ENCODE measurements around the gene CREB1. TPM values are rescaled to one million over a fixed set of nuclear protein-coding genes. Genes with fewer than 3 reads are reported as not detected.

The CREB1 gene
- polyA plus RNA-seq, 1 of the 3 experiments (the other 2 are of a cell fraction) = 14.5 TPM

DNA sequence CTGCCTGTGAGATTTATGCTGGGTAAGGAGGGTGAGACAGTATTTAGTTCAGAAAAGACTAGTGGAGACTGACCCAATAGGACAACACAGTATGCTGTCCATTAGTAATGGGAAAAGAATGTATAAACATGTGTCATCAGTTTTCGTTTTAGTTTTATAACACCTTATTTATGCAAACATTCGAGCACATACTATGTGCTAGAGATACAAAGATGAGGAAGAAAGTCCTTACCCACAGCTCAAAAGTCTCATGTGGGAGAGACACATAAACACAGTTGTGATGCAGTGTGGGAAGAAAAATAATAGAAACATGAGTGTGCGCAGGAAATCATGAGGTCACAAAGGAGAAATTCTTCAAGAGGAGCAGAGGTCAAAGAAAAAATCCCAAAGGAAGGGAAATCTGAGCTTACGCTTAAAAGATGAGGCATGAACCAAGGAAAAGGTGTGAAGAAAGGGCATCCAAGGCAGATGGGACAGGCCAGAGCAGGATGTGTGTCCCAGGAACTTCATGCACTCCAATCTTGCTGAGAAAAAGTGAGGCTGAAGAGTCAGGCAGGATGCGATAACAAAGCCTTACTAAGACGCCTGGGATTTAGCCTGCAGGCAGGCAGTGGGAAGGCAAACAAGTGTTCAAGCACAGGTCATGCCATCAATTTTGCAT is 87.4 kb downstream of the CREB1 start:
- H3K9me2 ChIP-seq = no peaks in the 10 kb centered on the region
- peak overlapping the region; percentile 69 for H3K9ac ChIP-seq
- peaks cover 20% of the 10 kb centered on the region; the same call in 1 of the 2 replicates for H3K79me2 ChIP-seq (ENCODE audit: insufficient read depth)
- no peak; the same call in 1 of the 2 replicates for TF ChIP-seq TEAD4 (IDR thresholded peaks at IDR 0.05; ENCODE audit: borderline replicate concordance, insufficient read depth)
- TF ChIP-seq, protein P1, sequence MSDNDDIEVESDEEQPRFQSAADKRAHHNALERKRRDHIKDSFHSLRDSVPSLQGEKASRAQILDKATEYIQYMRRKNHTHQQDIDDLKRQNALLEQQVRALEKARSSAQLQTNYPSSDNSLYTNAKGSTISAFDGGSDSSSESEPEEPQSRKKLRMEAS (IDR thresholded peaks at IDR 0.05; ENCODE audit: low read depth) = peak; percentile 62
- TF ChIP-seq, protein P2, sequence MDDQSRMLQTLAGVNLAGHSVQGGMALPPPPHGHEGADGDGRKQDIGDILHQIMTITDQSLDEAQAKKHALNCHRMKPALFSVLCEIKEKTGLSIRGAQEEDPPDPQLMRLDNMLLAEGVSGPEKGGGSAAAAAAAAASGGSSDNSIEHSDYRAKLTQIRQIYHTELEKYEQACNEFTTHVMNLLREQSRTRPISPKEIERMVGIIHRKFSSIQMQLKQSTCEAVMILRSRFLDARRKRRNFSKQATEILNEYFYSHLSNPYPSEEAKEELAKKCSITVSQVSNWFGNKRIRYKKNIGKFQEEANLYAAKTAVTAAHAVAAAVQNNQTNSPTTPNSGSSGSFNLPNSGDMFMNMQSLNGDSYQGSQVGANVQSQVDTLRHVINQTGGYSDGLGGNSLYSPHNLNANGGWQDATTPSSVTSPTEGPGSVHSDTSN (IDR thresholded peaks at IDR 0.05) = peak; percentile 10; the same call in 1 of the 2 replicates
- no peak for TF ChIP-seq RFX5 (IDR thresholded peaks at IDR 0.05; ENCODE audit: low read length)
- 0 out of 2 replicates have a peak, but pooled peaks have one; percentile 15 for TF ChIP-seq FOSL2 (IDR thresholded peaks at IDR 0.05; ENCODE audit: borderline replicate concordance, low read depth)
- TF ChIP-seq TCF12 (IDR thresholded peaks at IDR 0.05) = peak; percentile 51
- no peak for TF ChIP-seq YY1 (IDR thresholded peaks at IDR 0.05; ENCODE audit: low read depth)
- 0 out of 2 replicates have a peak, but pooled peaks have one; percentile 47 for TF ChIP-seq RXRA (IDR thresholded peaks at IDR 0.05; ENCODE audit: borderline replicate concordance, low read depth)
- TF ChIP-seq, protein P3, sequence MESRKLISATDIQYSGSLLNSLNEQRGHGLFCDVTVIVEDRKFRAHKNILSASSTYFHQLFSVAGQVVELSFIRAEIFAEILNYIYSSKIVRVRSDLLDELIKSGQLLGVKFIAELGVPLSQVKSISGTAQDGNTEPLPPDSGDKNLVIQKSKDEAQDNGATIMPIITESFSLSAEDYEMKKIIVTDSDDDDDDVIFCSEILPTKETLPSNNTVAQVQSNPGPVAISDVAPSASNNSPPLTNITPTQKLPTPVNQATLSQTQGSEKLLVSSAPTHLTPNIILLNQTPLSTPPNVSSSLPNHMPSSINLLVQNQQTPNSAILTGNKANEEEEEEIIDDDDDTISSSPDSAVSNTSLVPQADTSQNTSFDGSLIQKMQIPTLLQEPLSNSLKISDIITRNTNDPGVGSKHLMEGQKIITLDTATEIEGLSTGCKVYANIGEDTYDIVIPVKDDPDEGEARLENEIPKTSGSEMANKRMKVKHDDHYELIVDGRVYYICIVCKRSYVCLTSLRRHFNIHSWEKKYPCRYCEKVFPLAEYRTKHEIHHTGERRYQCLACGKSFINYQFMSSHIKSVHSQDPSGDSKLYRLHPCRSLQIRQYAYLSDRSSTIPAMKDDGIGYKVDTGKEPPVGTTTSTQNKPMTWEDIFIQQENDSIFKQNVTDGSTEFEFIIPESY (IDR thresholded peaks at IDR 0.05; ENCODE audit: borderline replicate concordance, low read depth) = no peak
- no peak for TF ChIP-seq MEF2A (IDR thresholded peaks at IDR 0.05; ENCODE audit: borderline replicate concordance, low read depth)
- TF ChIP-seq, protein P4, sequence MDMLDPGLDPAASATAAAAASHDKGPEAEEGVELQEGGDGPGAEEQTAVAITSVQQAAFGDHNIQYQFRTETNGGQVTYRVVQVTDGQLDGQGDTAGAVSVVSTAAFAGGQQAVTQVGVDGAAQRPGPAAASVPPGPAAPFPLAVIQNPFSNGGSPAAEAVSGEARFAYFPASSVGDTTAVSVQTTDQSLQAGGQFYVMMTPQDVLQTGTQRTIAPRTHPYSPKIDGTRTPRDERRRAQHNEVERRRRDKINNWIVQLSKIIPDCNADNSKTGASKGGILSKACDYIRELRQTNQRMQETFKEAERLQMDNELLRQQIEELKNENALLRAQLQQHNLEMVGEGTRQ (IDR thresholded peaks at IDR 0.05; ENCODE audit: borderline replicate concordance, low read depth, low read length) = no peak
- TF ChIP-seq TAF1 (IDR thresholded peaks at IDR 0.05; ENCODE audit: borderline replicate concordance, low read depth, low read length) = 0 out of 2 replicates have a peak, but pooled peaks have one; percentile 12
- no peak for TF ChIP-seq SMC3 (IDR thresholded peaks at IDR 0.05; ENCODE audit: low read depth, low read length)
- no peak for TF ChIP-seq SIN3A (IDR thresholded peaks at IDR 0.05; ENCODE audit: borderline replicate concordance, low read depth, low read length)
- TF ChIP-seq, protein P5, sequence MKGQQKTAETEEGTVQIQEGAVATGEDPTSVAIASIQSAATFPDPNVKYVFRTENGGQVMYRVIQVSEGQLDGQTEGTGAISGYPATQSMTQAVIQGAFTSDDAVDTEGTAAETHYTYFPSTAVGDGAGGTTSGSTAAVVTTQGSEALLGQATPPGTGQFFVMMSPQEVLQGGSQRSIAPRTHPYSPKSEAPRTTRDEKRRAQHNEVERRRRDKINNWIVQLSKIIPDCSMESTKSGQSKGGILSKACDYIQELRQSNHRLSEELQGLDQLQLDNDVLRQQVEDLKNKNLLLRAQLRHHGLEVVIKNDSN (IDR thresholded peaks at IDR 0.05; ENCODE audit: borderline replicate concordance, low read depth) = no peak
- TF ChIP-seq JUND (IDR thresholded peaks at IDR 0.05) = peak; percentile 59; the same call in 1 of the 2 replicates
- WGBS (ENCODE audit: low lambda C conversion rate) = 46% methylated on average over 6 of the region's 6 CpGs
- peaks cover 20 to 33% of the 10 kb centered on the region in 2 experiments for H3K36me3 ChIP-seq (replicated peaks in 1 of 2; ENCODE audit: control insufficient read depth in 1 of 2, insufficient read depth in 2 of 2, low read length in 1 of 2)
- H3K27me3 ChIP-seq (ENCODE audit: insufficient read depth) = no peaks in the 10 kb centered on the region
- ChIA-PET CTCF (interaction anchor here (3.6 kb wide), 1 partner anchor 9 kb away, joined by 10 read pairs; the partner anchor contains the start of gene METTL21A), POLR2A (no interaction called here)
- DNase-seq = no peak
- H3K9me3 ChIP-seq = no peaks in the 10 kb centered on the region
- peak overlapping the region; percentile 59 to 94; a peak in 3 of 4 replicates for H3K27ac ChIP-seq (ENCODE audit: low read depth in 2 of 2, low read length in 1 of 2)
- H3F3A ChIP-seq (replicated peaks; ENCODE audit: insufficient read depth) = peaks cover 13% of the 10 kb centered on the region
- peak overlapping the region; percentile 35 for H3K4me2 ChIP-seq
- H3K4me3 ChIP-seq (ENCODE audit: low read depth in 2 of 2, low read length in 1 of 2) = no peak overlapping the region; a peak in 1 of 4 replicates
- peak overlapping the region; percentile 49; the same call in 1 of the 2 replicates for H2AFZ ChIP-seq (ENCODE audit: low read depth)
- H4K20me1 ChIP-seq (ENCODE audit: insufficient read depth) = no peaks in the 10 kb centered on the region
- peaks cover 5 to 21% of the 10 kb centered on the region in 2 experiments; a peak in 3 of 4 replicates for H3K4me1 ChIP-seq (ENCODE audit: control insufficient read depth in 1 of 2, insufficient read depth in 2 of 2, low read depth in 1 of 2, low read length in 1 of 2)

Measured in SK-N-SH (cell line).